Measurements from ENCODE around the gene BLNK.

DNA sequence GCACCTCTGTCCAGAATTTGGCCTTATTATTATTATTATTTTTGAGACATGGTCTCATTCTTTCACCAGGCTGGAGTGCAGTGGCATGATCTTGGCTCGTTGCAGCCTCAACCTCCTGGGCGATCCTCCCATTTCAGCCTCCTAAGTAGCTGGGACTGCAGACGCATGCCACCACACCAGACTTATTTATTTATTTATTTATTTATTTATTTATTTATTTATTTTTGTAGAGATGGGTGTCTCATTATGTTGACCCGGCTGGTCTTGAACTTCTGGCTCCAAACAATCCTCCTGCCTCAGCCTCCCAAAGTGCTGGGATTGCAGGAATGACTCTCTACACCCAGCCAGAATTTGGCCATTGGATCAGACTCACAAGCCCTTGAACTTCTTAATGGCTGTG is 6.4 kb downstream of the BLNK start:
- TF ChIP-seq, protein P1, sequence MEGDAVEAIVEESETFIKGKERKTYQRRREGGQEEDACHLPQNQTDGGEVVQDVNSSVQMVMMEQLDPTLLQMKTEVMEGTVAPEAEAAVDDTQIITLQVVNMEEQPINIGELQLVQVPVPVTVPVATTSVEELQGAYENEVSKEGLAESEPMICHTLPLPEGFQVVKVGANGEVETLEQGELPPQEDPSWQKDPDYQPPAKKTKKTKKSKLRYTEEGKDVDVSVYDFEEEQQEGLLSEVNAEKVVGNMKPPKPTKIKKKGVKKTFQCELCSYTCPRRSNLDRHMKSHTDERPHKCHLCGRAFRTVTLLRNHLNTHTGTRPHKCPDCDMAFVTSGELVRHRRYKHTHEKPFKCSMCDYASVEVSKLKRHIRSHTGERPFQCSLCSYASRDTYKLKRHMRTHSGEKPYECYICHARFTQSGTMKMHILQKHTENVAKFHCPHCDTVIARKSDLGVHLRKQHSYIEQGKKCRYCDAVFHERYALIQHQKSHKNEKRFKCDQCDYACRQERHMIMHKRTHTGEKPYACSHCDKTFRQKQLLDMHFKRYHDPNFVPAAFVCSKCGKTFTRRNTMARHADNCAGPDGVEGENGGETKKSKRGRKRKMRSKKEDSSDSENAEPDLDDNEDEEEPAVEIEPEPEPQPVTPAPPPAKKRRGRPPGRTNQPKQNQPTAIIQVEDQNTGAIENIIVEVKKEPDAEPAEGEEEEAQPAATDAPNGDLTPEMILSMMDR (conservative IDR thresholded peaks at IDR 0.05; ENCODE audit: low read depth in 2 of 2): no peak
- TF ChIP-seq, protein P2, sequence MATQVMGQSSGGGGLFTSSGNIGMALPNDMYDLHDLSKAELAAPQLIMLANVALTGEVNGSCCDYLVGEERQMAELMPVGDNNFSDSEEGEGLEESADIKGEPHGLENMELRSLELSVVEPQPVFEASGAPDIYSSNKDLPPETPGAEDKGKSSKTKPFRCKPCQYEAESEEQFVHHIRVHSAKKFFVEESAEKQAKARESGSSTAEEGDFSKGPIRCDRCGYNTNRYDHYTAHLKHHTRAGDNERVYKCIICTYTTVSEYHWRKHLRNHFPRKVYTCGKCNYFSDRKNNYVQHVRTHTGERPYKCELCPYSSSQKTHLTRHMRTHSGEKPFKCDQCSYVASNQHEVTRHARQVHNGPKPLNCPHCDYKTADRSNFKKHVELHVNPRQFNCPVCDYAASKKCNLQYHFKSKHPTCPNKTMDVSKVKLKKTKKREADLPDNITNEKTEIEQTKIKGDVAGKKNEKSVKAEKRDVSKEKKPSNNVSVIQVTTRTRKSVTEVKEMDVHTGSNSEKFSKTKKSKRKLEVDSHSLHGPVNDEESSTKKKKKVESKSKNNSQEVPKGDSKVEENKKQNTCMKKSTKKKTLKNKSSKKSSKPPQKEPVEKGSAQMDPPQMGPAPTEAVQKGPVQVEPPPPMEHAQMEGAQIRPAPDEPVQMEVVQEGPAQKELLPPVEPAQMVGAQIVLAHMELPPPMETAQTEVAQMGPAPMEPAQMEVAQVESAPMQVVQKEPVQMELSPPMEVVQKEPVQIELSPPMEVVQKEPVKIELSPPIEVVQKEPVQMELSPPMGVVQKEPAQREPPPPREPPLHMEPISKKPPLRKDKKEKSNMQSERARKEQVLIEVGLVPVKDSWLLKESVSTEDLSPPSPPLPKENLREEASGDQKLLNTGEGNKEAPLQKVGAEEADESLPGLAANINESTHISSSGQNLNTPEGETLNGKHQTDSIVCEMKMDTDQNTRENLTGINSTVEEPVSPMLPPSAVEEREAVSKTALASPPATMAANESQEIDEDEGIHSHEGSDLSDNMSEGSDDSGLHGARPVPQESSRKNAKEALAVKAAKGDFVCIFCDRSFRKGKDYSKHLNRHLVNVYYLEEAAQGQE (IDR thresholded peaks at IDR 0.05; ENCODE audit: unreplicated experiment): no peak
- TF ChIP-seq POLR2AphosphoS5 (IDR thresholded peaks at IDR 0.05; ENCODE audit: low read depth): no peak
- TF ChIP-seq EZH2phosphoT487 (IDR thresholded peaks at IDR 0.05; ENCODE audit: unreplicated experiment): no peak
- TF ChIP-seq EZH2 (IDR thresholded peaks at IDR 0.05; ENCODE audit: low read depth, unreplicated experiment): no peak
- no peak for TF ChIP-seq JUNB (IDR thresholded peaks at IDR 0.05; ENCODE audit: unreplicated experiment)
- TF ChIP-seq ZNF331 (CRISPR knock-in tag; IDR thresholded peaks at IDR 0.05; ENCODE audit: low read depth): no peak
- no peak for TF ChIP-seq ZNF114 (CRISPR knock-in tag; IDR thresholded peaks at IDR 0.05)
- no peak for TF ChIP-seq CREB1 (CRISPR knock-in tag; IDR thresholded peaks at IDR 0.05; ENCODE audit: low read depth)
- TF ChIP-seq, protein P3, sequence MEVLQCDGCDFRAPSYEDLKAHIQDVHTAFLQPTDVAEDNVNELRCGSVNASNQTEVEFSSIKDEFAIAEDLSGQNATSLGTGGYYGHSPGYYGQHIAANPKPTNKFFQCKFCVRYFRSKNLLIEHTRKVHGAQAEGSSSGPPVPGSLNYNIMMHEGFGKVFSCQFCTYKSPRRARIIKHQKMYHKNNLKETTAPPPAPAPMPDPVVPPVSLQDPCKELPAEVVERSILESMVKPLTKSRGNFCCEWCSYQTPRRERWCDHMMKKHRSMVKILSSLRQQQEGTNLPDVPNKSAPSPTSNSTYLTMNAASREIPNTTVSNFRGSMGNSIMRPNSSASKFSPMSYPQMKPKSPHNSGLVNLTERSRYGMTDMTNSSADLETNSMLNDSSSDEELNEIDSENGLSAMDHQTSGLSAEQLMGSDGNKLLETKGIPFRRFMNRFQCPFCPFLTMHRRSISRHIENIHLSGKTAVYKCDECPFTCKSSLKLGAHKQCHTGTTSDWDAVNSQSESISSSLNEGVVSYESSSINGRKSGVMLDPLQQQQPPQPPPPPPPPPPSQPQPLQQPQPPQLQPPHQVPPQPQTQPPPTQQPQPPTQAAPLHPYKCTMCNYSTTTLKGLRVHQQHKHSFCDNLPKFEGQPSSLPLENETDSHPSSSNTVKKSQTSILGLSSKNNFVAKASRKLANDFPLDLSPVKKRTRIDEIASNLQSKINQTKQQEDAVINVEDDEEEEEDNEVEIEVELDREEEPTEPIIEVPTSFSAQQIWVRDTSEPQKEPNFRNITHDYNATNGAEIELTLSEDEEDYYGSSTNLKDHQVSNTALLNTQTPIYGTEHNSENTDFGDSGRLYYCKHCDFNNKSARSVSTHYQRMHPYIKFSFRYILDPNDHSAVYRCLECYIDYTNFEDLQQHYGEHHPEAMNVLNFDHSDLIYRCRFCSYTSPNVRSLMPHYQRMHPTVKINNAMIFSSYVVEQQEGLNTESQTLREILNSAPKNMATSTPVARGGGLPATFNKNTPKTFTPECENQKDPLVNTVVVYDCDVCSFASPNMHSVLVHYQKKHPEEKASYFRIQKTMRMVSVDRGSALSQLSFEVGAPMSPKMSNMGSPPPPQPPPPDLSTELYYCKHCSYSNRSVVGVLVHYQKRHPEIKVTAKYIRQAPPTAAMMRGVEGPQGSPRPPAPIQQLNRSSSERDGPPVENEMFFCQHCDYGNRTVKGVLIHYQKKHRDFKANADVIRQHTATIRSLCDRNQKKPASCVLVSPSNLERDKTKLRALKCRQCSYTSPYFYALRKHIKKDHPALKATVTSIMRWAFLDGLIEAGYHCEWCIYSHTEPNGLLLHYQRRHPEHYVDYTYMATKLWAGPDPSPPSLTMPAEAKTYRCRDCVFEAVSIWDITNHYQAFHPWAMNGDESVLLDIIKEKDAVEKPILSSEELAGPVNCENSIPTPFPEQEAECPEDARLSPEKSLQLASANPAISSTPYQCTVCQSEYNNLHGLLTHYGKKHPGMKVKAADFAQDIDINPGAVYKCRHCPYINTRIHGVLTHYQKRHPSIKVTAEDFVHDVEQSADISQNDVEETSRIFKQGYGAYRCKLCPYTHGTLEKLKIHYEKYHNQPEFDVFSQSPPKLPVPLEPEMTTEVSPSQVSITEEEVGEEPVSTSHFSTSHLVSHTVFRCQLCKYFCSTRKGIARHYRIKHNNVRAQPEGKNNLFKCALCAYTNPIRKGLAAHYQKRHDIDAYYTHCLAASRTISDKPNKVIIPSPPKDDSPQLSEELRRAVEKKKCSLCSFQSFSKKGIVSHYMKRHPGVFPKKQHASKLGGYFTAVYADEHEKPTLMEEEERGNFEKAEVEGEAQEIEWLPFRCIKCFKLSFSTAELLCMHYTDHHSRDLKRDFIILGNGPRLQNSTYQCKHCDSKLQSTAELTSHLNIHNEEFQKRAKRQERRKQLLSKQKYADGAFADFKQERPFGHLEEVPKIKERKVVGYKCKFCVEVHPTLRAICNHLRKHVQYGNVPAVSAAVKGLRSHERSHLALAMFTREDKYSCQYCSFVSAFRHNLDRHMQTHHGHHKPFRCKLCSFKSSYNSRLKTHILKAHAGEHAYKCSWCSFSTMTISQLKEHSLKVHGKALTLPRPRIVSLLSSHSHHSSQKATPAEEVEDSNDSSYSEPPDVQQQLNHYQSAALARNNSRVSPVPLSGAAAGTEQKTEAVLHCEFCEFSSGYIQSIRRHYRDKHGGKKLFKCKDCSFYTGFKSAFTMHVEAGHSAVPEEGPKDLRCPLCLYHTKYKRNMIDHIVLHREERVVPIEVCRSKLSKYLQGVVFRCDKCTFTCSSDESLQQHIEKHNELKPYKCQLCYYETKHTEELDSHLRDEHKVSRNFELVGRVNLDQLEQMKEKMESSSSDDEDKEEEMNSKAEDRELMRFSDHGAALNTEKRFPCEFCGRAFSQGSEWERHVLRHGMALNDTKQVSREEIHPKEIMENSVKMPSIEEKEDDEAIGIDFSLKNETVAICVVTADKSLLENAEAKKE (CRISPR knock-in tag; IDR thresholded peaks at IDR 0.05): no peak
- no peak for TF ChIP-seq STAT1 (IDR thresholded peaks at IDR 0.05; ENCODE audit: unreplicated experiment)
